Epithelial cell of proximal tubule (primary cell): ENCODE data around the gene PCSK5. TPM values are rescaled to one million over a fixed set of nuclear protein-coding genes. Genes with fewer than 3 reads are reported as not detected.

Experiments
- DNase-seq: peaks from one replicate; pipeline ENCODE4 v3.0.0-alpha.2; 2011; ENCODE audit warnings: low read depth
- H3K4me3 ChIP-seq: 2 replicates; pipeline ENCODE4 v1.5.1; 2011; ENCODE audit warnings: low read depth, mild to moderate bottlenecking, low read length
- CTCF ChIP-seq: conservative IDR thresholded peaks from 2 replicates; pipeline ENCODE4 v1.5.1; 2012; ENCODE audit warnings: low read depth, mild to moderate bottlenecking, low read length
- total RNA-seq: library from RNA; depleted of rRNA; stranded (reverse); fragments of >200 nt; gene quantifications from 2 replicates; pipeline ENCODE4 v1.2.3, GENCODE V29; 2015

PCSK5 gene
- total RNA-seq, 1 donor from 2014 or later, result 23.2 TPM

GRCh38 chr9:76404401-76404800 is 513.9 kb downstream of the PCSK5 start:
- H3K4me3 ChIP-seq, result no peak overlapping the region
- no peak for TF ChIP-seq CTCF
- no peak for DNase-seq

DNA sequence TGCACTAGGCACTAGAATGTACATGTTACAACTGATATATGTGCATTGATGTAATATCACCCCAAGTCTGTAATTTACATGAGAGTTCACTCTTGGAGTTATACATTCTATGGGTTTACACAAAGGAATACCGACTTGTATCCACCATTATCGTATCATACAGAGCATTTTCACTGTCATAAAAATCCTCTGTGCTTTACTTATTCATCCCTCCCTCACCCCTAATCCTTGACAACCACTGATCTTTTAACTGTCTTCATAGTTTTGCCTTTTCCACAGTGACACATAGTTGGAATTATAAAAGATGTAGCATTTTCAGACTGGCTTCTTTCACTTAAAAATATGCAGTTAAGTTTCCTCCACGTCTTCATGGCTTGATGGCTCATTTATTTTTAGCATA is 514.9 kb downstream of the PCSK5 start:
- no peak for TF ChIP-seq CTCF
- no peak overlapping the region for H3K4me3 ChIP-seq
- no peak for DNase-seq

GRCh38 chr9:76405868-76406267 is 515.4 kb downstream of the PCSK5 start:
- no peak overlapping the region for H3K4me3 ChIP-seq
- DNase-seq, result no peak
- no peak for TF ChIP-seq CTCF
